HepG2 (cell line): ENCODE measurements around the gene C12orf43. TPM values are rescaled to one million over a fixed set of nuclear protein-coding genes. Genes with fewer than 3 reads are reported as not detected.
A peak's percentile ranks its signal among the peaks of the same experiment; 100 is the strongest.

Experiments
- HMGXB3 ChIP-seq: sonication (generic); formaldehyde crosslinking; IDR thresholded peaks from 2 replicates; pipeline ENCODE4 v1.4.0; 2020; ENCODE audit warnings: missing genetic modification reagents, borderline replicate concordance
- HOXA7 ChIP-seq: sonication (generic); formaldehyde crosslinking; IDR thresholded peaks from 2 replicates; pipeline ENCODE4 v1.8.1; 2022; ENCODE audit warnings: mild to moderate bottlenecking, missing genetic modification reagents, moderate library complexity
- KDM2A ChIP-seq: sonication (generic); formaldehyde crosslinking; IDR thresholded peaks from 2 replicates; pipeline ENCODE4 v1.4.0; 2020; ENCODE audit warnings: low read depth, missing genetic modification reagents, borderline replicate concordance
- NFIC ChIP-seq: IDR thresholded peaks from 2 replicates; pipeline ENCODE4 v1.6.1; 2012; ENCODE audit warnings: mild to moderate bottlenecking, low read length, inconsistent platforms
- NR3C1 ChIP-seq: sonication (generic); formaldehyde crosslinking; IDR thresholded peaks from 2 replicates; pipeline ENCODE4 v1.4.0; 2020; ENCODE audit warnings: missing genetic modification reagents
- NRL ChIP-seq: sonication (generic); formaldehyde crosslinking; IDR thresholded peaks from 2 replicates; pipeline ENCODE4 v1.5.0; 2020; ENCODE audit warnings: missing genetic modification reagents, mild to moderate bottlenecking, moderate library complexity, borderline replicate concordance
- RNF219 ChIP-seq: sonication (generic); formaldehyde crosslinking; IDR thresholded peaks from 2 replicates; pipeline ENCODE4 v1.5.0; 2020; ENCODE audit warnings: mild to moderate bottlenecking, missing genetic modification reagents
- ZNF646 ChIP-seq: sonication (generic); formaldehyde crosslinking; IDR thresholded peaks from 2 replicates; pipeline ENCODE4 v1.9.0; 2021; ENCODE audit warnings: mild to moderate bottlenecking, missing genetic modification reagents
- polyA plus RNA-seq, 8 experiments: library from polyadenylated mRNA; depleted of rRNA in 3 of 8; stranded (reverse) in 7 of 8; unstranded in 1 of 8; fragments of >200 nt; fragmentation: Illumina TruSeq in 4 of 8; extraction: Trizol in 4 of 8; gene quantifications; 2 replicates each; pipeline versions ENCODE4 v1.2.1 to v1.2.3, GENCODE V29; 2011 to 2016; ENCODE audit warnings: low read depth in 4 of 8, missing spikeins in 1 of 8, mixed read lengths in 1 of 8; ENCODE audit not compliant: insufficient read depth in 1 of 8
- total RNA-seq, 5 experiments: library from RNA; depleted of rRNA; stranded (reverse); fragments of >200 nt; fragmentation: Illumina TruSeq; extraction: Trizol; gene quantifications; 2 replicates each; pipeline ENCODE4 v1.2.3, GENCODE V29; 2016; ENCODE audit warnings: low read depth in 1 of 5
- TF ChIP-seq, protein P1 (sequence below): sonication (generic); formaldehyde crosslinking; IDR thresholded peaks from 2 replicates; pipeline ENCODE4 v1.4.0; 2020; ENCODE audit warnings: missing genetic modification reagents

Gene C12orf43
- total and polyA plus RNA-seq, 2 of the 13 experiments (the other 11 are each of a cell fraction or from before 2014, with no cell fraction given), result 7.9 to 11.1 TPM

- TF ChIP-seq HMGXB3 (CRISPR knock-in tag) (no peak), NR3C1 (CRISPR knock-in tag) (no peak), HOXA7 (CRISPR knock-in tag) (no peak), KDM2A (CRISPR knock-in tag) (no peak), RNF219 (CRISPR knock-in tag) (peak; percentile 16; the same call in 1 of the 2 replicates), ZNF646 (CRISPR knock-in tag) (no peak), NRL (CRISPR knock-in tag) (no peak), NFIC (no peak)
- TF ChIP-seq, protein P1, sequence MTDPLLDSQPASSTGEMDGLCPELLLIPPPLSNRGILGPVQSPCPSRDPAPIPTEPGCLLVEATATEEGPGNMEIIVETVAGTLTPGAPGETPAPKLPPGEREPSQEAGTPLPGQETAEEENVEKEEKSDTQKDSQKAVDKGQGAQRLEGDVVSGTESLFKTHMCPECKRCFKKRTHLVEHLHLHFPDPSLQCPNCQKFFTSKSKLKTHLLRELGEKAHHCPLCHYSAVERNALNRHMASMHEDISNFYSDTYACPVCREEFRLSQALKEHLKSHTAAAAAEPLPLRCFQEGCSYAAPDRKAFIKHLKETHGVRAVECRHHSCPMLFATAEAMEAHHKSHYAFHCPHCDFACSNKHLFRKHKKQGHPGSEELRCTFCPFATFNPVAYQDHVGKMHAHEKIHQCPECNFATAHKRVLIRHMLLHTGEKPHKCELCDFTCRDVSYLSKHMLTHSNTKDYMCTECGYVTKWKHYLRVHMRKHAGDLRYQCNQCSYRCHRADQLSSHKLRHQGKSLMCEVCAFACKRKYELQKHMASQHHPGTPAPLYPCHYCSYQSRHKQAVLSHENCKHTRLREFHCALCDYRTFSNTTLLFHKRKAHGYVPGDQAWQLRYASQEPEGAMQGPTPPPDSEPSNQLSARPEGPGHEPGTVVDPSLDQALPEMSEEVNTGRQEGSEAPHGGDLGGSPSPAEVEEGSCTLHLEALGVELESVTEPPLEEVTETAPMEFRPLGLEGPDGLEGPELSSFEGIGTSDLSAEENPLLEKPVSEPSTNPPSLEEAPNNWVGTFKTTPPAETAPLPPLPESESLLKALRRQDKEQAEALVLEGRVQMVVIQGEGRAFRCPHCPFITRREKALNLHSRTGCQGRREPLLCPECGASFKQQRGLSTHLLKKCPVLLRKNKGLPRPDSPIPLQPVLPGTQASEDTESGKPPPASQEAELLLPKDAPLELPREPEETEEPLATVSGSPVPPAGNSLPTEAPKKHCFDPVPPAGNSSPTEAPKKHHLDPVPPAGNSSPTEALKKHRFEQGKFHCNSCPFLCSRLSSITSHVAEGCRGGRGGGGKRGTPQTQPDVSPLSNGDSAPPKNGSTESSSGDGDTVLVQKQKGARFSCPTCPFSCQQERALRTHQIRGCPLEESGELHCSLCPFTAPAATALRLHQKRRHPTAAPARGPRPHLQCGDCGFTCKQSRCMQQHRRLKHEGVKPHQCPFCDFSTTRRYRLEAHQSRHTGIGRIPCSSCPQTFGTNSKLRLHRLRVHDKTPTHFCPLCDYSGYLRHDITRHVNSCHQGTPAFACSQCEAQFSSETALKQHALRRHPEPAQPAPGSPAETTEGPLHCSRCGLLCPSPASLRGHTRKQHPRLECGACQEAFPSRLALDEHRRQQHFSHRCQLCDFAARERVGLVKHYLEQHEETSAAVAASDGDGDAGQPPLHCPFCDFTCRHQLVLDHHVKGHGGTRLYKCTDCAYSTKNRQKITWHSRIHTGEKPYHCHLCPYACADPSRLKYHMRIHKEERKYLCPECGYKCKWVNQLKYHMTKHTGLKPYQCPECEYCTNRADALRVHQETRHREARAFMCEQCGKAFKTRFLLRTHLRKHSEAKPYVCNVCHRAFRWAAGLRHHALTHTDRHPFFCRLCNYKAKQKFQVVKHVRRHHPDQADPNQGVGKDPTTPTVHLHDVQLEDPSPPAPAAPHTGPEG (CRISPR knock-in tag), result 0 out of 2 replicates have a peak, but pooled peaks have one; percentile 21
Measured at GRCh38 chr12:120979220-120979861, 36.9 kb downstream of the C12orf43 start (continued).
